Common myeloid progenitor, CD34-positive (primary cell): ENCODE measurements around the gene ZNF846.
A peak's percentile ranks its signal among the peaks of the same experiment; 100 is the strongest.
"Not testable (repeated sequence)": the region's sequence is repeated elsewhere in the genome, so short reads cannot be mapped to it uniquely, and the experiment has no call there.

Experiments
- CTCF ChIA-PET: fragments of 350-600 bp; sonication (Branson Sonifier 250); formaldehyde crosslinking; loops from one replicate; lab custom pipeline; 2021; ENCODE audit warnings: antibody characterized with exemption; lab: Charles Lee
- POLR2A ChIA-PET: fragments of 350-600 bp; sonication (Branson Sonifier 250); formaldehyde crosslinking; loops from one replicate; lab custom pipeline; 2021; ENCODE audit warnings: antibody characterized with exemption; lab: Charles Lee
- DNase-seq, 3 donors: peaks; one replicate each; pipeline versions ENCODE4 v3.0.0 to v3.0.0-alpha.2; 2013
- H3K27ac ChIP-seq, 2 experiments: 1 replicate in 1 of 2; 2 replicates in 1 of 2; pipeline ENCODE4 v1.7.0; 2013; ENCODE audit warnings: inconsistent platforms in 2 of 2, low read length in 2 of 2, mild to moderate bottlenecking in 2 of 2, low read depth in 1 of 2, moderate library complexity in 1 of 2; ENCODE audit not compliant: severe bottlenecking in 2 of 2, insufficient read depth in 1 of 2, poor library complexity in 1 of 2
- H3K27me3 ChIP-seq, 5 experiments: replicated peaks in 2 of 5; 1 replicate in 3 of 5; 2 replicates in 2 of 5; pipeline versions ENCODE4 v1.6.1 to v1.7.0; 2013; ENCODE audit warnings: low read length in 4 of 5, mild to moderate bottlenecking in 2 of 5, moderate library complexity in 2 of 5, inconsistent platforms in 1 of 5; ENCODE audit not compliant: insufficient read depth in 5 of 5, control insufficient read depth in 4 of 5
- H3K36me3 ChIP-seq, 4 experiments: 1 replicate in 2 of 4; 2 replicates in 2 of 4; pipeline versions ENCODE4 v1.6.1 to v1.7.0; 2013; ENCODE audit warnings: low read length in 3 of 4, control low read depth in 1 of 4, mild to moderate bottlenecking in 1 of 4; ENCODE audit not compliant: control insufficient read depth in 4 of 4, insufficient read depth in 4 of 4
- H3K4me1 ChIP-seq, 4 experiments: 1 replicate in 3 of 4; 2 replicates in 1 of 4; pipeline versions ENCODE4 v1.6.1 to v1.7.1; 2013; ENCODE audit warnings: low read length in 3 of 4, mild to moderate bottlenecking in 3 of 4, control low read depth in 1 of 4, inconsistent platforms in 1 of 4, moderate library complexity in 1 of 4; ENCODE audit not compliant: control insufficient read depth in 4 of 4, insufficient read depth in 4 of 4; ENCODE audit errors: control extremely low read depth in 1 of 4
- H3K4me3 ChIP-seq, 7 experiments: 1 replicate in 4 of 7; 2 replicates in 3 of 7; pipeline versions ENCODE4 v1.5.1 to v1.7.0; 2013; ENCODE audit warnings: mild to moderate bottlenecking in 7 of 7, low read length in 6 of 7, moderate library complexity in 6 of 7, inconsistent platforms in 2 of 7, low read depth in 2 of 7, control low read depth in 1 of 7; ENCODE audit not compliant: insufficient read depth in 4 of 7, control insufficient read depth in 1 of 7; ENCODE audit errors: extremely low read depth in 1 of 7
- H3K9me3 ChIP-seq, 5 experiments: 1 replicate in 4 of 5; 2 replicates in 1 of 5; pipeline versions ENCODE4 v1.6.1 to v1.7.1; 2013; ENCODE audit warnings: low read length in 4 of 5, mild to moderate bottlenecking in 2 of 5, inconsistent platforms in 1 of 5, low read depth in 1 of 5, moderate library complexity in 1 of 5; ENCODE audit not compliant: control insufficient read depth in 4 of 5, insufficient read depth in 2 of 5; ENCODE audit errors: control extremely low read depth in 1 of 5
- WGBS: methylation state at CpG from one replicate; pipeline ENCODE4 v1.1.5; 2013; ENCODE audit not compliant: insufficient coverage; 5-methylcytosine and 5-hydroxymethylcytosine counted together

Gene ZNF846

DNA sequence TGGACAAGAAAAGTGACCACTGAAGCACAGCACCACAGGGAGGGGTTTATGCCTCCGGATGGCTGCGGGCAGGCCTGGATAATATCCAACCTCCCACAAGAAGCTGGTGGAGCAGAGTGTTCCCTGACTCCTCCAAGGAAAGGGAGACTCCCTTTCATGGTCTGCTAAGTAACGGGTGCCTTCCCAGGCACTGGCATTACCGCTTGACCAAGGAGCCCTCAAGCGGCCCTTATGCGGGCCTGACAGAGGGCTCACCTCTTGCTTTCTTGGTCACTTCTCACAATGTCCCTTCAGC, 22.5 kb upstream of the ZNF846 start:
- H3K27me3 ChIP-seq, POLR2A ChIA-PET, H3K36me3 ChIP-seq, H3K9me3 ChIP-seq, DNase-seq: not testable (repeated sequence)
- peaks cover 2 to 20% (median 11%) of the 10 kb centered on the region in 4 experiments for H3K4me1 ChIP-seq
- CTCF ChIA-PET = interaction anchor here (0.8 to 1.7 kb wide), 2 partner anchors 157 to 158 kb away, joined by 3 read pairs; no protein-coding TSS in a partner anchor
- H3K27ac ChIP-seq = peak overlapping the region in 1 of 2 experiments; percentile 58
- peak overlapping the region in 5 of 7 experiments; percentile 58 to 80 (median 59) for H3K4me3 ChIP-seq
- 93% methylated on average over 3 of the region's 6 CpGs for WGBS

DNA sequence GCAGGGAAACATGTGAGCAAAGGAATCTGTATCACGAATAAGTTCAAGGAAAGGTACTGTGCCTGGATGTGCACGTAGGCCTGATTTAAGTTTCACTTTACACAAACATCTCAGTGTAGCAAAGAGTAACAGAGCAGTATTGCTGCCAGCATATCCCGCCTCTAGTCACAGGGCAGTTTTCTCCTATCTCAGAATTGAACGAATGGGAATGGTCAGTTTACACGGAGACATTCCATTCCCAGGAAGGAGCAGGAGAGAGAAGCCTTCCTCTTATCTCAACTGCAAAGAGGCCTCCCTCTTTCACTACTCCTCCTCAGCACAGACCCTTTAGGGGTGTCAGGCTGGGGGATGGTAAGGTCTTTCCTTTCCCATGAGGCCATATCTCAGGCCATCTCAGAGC, 21.0 kb upstream of the ZNF846 start:
- CTCF ChIA-PET = interaction anchor here (0.6 kb wide), 1 partner anchor 164 kb away, joined by 3 read pairs; no protein-coding TSS in a partner anchor
- POLR2A ChIA-PET, H3K4me3 ChIP-seq, DNase-seq, H3K36me3 ChIP-seq, H3K9me3 ChIP-seq, H3K27me3 ChIP-seq: not testable (repeated sequence)
- WGBS = 92% methylated on average over 4 of the region's 5 CpGs
- H3K27ac ChIP-seq = peak overlapping the region in 1 of 2 experiments; percentile 34
- H3K4me1 ChIP-seq = peaks cover 0 to 23% (median 17%) of the 10 kb centered on the region in 4 experiments

DNA sequence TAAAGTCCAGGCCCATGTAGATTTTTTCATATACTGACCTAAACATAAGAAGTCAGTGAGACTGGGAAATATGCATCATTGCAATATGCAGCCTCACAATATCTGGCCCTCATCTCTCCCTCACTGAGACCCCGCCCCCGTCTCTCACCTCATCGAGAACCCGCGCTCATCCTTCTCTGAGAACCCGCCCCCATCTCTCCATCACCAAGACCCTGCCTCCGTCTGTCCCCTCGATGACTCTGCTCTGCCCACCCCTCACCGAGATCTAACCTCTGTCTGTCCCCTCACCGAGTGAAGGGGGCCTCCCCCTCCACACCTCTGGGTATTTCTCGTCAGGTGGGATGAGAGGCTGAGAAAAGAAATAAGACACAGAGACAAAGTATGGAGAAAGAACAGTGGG, 20.5 kb upstream of the ZNF846 start:
- POLR2A ChIA-PET = no interaction called here
- Histone ChIP-seq H3K27ac (no peak overlapping the region), H3K4me3 (no peak overlapping the region), H3K4me1 (peaks cover 0 to 28% (median 18%) of the 10 kb centered on the region in 4 experiments), H3K27me3 (no peaks in the 10 kb centered on the region), H3K36me3 (no peaks in the 10 kb centered on the region), H3K9me3 (no peaks in the 10 kb centered on the region)
- 96% methylated on average over 4 of the region's 11 CpGs for WGBS
- CTCF ChIA-PET = interaction anchor here (0.9 kb wide), 1 partner anchor 8 kb away, joined by 3 read pairs; no protein-coding TSS in a partner anchor
- DNase-seq = no peak

GRCh38 chr19:9788604-9789003, 20.1 kb upstream of the ZNF846 start:
- POLR2A ChIA-PET, H3K4me3 ChIP-seq, DNase-seq, H3K36me3 ChIP-seq, H3K27ac ChIP-seq, H3K9me3 ChIP-seq, H3K27me3 ChIP-seq: not testable (repeated sequence)
- CTCF ChIA-PET = interaction anchor here (0.6 to 0.9 kb wide), 4 partner anchors 8 to 644 kb away, joined by 3 read pairs; no protein-coding TSS in a partner anchor
- H3K4me1 ChIP-seq = peaks cover 0 to 28% (median 19%) of the 10 kb centered on the region in 4 experiments
- 97% methylated on average over 13 of the region's 13 CpGs for WGBS

DNA sequence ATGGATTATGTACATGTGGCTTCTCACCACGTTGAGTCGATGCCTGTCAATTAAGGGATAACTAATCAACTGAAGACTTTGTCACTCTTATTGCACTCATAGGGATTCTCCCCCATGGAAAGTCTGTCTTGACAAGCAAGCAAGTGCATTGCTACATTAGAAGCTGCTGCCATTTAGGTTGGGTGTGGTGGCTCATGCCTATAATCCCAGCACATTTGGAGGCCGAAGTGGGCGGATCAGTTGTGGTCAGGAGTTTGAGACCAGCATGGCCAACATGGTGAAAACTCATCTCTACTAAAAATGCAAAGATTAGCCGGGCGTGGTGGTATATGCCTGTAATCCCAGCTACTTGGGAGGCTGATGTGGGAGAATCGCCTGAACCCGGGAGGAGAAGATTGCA, 18.3 kb upstream of the ZNF846 start:
- H3K9me3 ChIP-seq = no peaks in the 10 kb centered on the region
- peaks cover 0 to 21% (median 14%) of the 10 kb centered on the region in 4 experiments for H3K4me1 ChIP-seq
- DNase-seq = no peak
- peak overlapping the region in 4 of 7 experiments; percentile 78 to 93 (median 86) for H3K4me3 ChIP-seq
- no peaks in the 10 kb centered on the region for H3K27me3 ChIP-seq
- ChIA-PET POLR2A (no interaction called here), CTCF (no interaction called here)
- H3K36me3 ChIP-seq = no peaks in the 10 kb centered on the region
- H3K27ac ChIP-seq = peak overlapping the region in 1 of 2 experiments; percentile 1
- WGBS = 96% methylated on average over 8 of the region's 8 CpGs

- no peaks in the 10 kb centered on the region for H3K9me3 ChIP-seq
- WGBS = 48% methylated on average over 7 of the region's 9 CpGs
- H3K4me3 ChIP-seq = peak overlapping the region in 6 of 7 experiments; percentile 69 to 93 (median 83)
- no peak for DNase-seq
- CTCF ChIA-PET = no interaction called here
- H3K27ac ChIP-seq = peak overlapping the region; percentile 66 to 85
- H3K36me3 ChIP-seq = no peaks in the 10 kb centered on the region
- peaks cover 0 to 21% (median 14%) of the 10 kb centered on the region in 4 experiments for H3K4me1 ChIP-seq
- no peaks in the 10 kb centered on the region for H3K27me3 ChIP-seq
- POLR2A ChIA-PET = no interaction called here
Measured at GRCh38 chr19:9786342-9786741, 17.8 kb upstream of the ZNF846 start.

DNA sequence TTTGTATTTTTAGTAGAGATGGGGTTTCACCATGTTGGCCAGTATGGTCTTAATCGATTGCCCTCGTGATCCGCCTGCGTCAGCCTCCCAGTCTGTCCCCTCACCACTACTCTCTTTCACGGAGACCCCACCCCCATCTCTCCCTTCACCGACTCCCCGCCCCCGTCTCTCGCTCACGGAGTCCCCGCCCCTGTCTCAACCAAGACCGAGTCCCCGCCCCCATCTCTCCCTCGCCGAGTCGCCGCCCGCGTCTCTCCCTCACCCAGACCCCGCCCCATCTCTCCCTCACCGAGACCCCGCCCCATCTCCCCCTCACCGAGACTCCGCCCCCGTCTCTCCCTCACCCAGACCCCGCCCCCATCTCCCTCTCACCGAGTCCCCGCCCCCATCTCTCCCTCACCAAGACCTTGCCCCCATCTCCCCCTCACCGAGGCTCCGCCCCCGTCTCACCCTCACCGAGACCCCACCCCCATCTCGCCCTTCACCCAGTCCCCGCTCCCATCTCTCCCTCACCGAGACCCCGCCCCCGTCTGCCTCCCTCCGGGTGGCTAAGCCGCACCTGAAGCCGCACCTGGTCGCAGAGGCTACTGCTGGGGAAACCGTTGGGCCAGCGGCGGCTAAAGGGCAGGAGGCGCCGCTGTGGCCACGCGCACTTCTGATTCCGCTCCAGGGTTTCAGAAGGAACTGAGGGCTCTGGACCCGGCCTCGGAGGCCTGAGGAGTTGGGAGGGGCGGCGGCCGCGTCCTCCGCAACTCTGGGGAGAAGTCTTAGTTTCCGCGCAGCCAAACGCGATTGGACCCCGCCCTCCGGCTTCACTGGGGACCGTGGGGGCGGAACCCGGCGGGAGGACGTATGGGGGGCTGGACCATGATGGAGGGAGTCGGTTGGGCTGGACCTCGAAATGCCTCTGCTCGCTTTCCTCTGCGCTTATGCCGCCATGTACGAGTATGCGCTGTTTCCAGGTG, 17.1 kb upstream of the ZNF846 start:
- H3K9me3 ChIP-seq = no peaks in the 10 kb centered on the region
- ChIA-PET POLR2A (no interaction called here), CTCF (no interaction called here)
- H3K4me3 ChIP-seq = peak overlapping the region; percentile 51 to 93 (median 81)
- DNase-seq = peak; percentile 98 to 99 (median 99)
- whole genome bisulfite sequencing = 0% methylated on average over 37 of the region's 74 CpGs
- H3K27ac ChIP-seq = peak overlapping the region; percentile 66 to 85
- H3K36me3 ChIP-seq = peaks cover 0 to 3% (median 0%) of the 10 kb centered on the region in 4 experiments
- H3K4me1 ChIP-seq = peaks cover 0 to 21% (median 11%) of the 10 kb centered on the region in 4 experiments
- no peaks in the 10 kb centered on the region for H3K27me3 ChIP-seq
